RPMI8226 (cell line): ENCODE measurements around the gene MED12L.

Experiments
- DNase-seq: peaks from one replicate; pipeline ENCODE4 v3.0.0-alpha.2; 2015

The MED12L gene

DNA sequence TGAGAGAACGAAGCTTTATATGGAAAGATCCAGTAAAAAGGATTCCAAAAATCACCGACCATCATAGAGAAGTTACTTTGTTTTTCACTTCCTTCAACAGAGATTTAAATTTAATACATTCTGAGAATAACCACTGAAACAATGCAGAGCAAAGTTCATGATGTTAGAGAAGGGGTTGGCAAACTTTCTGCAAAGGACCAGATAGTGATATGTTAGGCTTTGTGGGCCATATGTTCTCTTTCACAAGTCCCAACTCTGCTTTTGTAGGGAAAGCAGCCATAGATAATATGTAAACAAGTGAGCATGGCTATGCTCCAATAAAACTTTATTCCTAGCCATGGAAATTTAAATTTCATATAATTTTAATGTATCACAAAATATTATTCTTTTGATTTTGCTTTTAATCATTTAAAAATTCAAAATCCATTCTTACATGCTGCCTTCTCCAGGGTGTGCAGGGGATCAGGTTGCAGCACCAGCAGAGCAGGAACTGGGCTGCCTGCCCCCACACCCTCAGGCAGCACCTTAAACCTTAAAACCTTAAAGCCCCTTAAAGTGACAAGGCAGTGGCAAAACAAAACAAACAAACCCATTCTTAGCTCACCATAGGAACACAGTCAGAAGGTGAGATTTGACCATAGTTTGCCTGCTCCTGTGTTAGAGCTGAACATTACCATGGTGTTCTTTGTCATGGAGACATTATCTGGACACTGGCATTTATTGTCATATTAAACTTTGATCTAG lies 392.3 kb downstream of the MED12L start:
- DNase-seq, result no peak

DNA sequence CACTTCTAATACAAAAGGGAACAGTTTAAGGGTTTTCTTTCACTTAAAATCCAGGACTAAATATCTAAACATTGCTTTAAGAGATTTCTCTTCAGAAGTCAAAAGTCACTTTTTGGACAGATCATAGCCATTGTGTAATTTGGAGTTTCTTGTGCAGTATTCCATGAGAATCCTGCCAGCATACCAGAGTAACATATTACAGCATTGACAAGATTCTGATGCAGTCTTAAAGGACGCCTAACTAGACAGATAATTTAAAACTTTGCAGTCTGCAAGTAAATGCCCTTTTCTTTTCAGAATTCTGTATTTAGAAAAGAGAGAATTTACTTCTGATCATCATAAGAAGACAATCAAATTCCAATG lies 392.9 kb downstream of the MED12L start:
- DNase-seq, result no peak

DNA sequence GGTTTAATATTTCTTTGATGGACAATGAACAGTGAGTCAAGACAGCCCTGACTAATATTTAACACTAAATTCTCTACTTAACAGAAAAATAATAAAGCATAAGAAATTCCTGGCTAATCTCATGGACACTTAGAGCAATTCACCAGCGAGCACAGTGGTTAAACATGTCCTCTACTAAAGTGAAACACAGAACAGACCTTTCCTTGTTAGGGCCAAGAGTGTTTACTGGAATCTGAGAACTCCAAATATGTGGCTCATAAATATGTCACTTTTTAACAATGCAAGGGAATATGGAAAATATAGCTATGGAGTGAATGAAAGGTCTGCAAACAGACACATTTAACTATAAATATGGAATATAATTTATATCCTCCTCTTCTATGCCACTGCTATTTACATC lies 394.0 kb downstream of the MED12L start:
- no peak for DNase-seq

DNA sequence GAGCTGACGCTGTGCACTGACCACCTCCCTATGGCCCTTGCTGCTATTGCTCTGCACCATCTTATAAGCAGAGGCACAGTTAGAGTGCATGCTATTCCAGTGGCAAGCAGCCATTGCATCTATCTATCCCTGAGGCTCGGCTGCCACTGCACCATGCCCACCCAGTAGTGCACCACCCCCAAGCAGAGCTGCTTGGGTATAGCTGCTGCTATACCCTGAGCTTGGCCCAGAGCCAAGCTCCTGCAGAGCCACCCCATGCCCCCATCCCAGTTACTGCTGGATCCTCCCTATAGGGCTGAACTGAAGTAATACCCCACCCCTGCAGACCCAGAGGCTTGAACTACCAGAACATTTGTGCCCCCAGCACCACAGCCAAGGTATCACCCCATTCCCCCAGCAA lies 395.0 kb downstream of the MED12L start:
- no peak for DNase-seq

DNA sequence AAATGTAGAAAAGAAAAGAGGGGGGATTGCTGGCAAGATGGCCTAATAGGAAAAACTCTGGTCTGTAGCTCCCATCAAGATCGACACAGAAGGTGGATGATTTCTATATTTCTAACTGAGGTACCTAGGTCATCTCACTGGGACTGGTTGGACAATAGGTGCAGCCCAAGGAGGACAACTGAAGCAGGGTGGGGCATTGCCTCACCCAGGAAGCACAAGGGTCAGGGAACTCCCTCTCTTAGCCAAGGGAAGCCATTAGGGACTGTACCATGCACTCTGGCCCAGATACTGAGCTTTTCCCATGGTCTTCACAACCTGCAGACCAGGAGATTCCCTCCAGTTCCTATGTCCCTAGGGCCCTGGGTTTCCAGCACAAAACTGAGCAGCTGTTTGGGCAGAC lies 398.0 kb downstream of the MED12L start:
- no peak for DNase-seq

DNA sequence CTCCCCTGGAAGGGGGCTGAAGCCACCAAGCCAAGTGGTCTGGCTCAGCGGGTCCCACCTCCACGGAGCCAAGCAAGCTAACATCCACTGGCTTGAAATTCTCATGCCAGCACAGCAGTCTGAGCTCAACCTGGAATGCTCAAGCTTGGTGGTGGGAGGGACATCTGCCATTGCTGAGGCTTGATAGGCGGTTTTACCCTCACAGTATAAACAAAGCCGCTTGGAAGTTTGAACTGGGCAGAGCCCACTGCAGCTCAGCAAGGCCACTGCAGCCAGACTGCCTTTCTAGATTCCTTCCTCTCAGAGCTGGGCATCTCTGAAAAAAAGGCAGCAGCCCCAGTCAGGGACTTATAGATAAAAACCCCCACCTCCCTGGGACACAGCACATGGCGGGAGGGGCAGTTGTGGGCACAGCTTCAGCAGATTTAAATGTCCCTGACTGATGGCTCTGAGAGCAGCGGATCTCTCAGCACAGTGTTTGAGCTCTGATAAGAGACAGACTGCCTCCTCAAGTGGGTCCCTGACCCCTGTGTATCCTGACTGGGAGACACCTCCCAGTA lies 398.6 kb downstream of the MED12L start:
- DNase-seq, result no peak
